ENCODE results near the gene MDFI.

DNA sequence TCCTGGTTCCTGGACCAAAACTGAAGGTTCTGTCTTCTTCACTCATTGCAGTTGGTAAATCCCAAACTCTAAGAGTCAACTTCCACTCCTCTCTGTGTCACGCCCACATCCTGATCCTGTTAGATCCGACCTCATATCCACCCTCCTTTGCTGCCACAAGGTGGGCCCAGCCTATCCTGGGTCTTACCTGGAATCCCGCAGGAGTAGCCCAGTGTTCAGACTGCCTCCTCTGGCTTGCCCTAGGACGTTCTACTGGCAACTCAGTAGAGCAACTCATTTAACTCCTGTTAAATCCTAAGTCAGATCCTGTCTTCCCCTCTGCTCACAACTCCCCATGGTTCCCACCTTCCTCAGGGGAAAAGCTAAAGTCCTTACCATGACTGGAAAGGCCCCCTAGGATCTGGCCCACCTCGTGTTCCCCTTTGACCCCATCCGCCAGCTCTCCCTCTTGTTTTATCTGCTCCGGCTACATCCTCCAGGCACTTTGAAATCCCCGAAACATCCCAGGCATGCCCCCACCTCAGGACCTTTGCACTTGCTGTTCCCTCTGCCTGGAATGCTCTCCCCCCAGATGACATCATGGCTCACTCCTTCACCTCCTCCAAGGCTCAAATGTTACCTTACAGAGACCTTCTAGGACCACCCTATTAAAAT is 53.3 kb downstream of the MDFI start:
- TF ChIP-seq, protein P1, sequence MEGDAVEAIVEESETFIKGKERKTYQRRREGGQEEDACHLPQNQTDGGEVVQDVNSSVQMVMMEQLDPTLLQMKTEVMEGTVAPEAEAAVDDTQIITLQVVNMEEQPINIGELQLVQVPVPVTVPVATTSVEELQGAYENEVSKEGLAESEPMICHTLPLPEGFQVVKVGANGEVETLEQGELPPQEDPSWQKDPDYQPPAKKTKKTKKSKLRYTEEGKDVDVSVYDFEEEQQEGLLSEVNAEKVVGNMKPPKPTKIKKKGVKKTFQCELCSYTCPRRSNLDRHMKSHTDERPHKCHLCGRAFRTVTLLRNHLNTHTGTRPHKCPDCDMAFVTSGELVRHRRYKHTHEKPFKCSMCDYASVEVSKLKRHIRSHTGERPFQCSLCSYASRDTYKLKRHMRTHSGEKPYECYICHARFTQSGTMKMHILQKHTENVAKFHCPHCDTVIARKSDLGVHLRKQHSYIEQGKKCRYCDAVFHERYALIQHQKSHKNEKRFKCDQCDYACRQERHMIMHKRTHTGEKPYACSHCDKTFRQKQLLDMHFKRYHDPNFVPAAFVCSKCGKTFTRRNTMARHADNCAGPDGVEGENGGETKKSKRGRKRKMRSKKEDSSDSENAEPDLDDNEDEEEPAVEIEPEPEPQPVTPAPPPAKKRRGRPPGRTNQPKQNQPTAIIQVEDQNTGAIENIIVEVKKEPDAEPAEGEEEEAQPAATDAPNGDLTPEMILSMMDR (IDR thresholded peaks at IDR 0.05 in 2 of 3, conservative IDR thresholded peaks at IDR 0.05 in 1 of 3; ENCODE audit: insufficient read depth in 2 of 3, low read depth in 1 of 3, low read length in 3 of 3): no peak
- TF ChIP-seq ZNF23 (CRISPR knock-in tag; IDR thresholded peaks at IDR 0.05): no peak
- no peak for TF ChIP-seq SPI1 (IDR thresholded peaks at IDR 0.05; ENCODE audit: borderline replicate concordance, low read depth, low read length)
- TF ChIP-seq TAF1 (IDR thresholded peaks at IDR 0.05; ENCODE audit: control insufficient read depth, extremely low read depth, insufficient read depth, low read length, severe bottlenecking): no peak
- TF ChIP-seq, protein P2, sequence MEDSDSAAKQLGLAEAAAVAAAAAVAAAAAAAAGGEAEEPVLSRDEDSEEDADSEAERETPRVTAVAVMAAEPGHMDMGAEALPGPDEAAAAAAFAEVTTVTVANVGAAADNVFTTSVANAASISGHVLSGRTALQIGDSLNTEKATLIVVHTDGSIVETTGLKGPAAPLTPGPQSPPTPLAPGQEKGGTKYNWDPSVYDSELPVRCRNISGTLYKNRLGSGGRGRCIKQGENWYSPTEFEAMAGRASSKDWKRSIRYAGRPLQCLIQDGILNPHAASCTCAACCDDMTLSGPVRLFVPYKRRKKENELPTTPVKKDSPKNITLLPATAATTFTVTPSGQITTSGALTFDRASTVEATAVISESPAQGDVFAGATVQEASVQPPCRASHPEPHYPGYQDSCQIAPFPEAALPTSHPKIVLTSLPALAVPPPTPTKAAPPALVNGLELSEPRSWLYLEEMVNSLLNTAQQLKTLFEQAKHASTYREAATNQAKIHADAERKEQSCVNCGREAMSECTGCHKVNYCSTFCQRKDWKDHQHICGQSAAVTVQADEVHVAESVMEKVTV (CRISPR knock-in tag; IDR thresholded peaks at IDR 0.05): no peak
- TF ChIP-seq ZZZ3 (IDR thresholded peaks at IDR 0.05): no peak
